GM21528 (cell line): Measurements from ENCODE around the gene ABCF2.

Experiments
- ATAC-seq: cut with Tn5 transposase; IDR thresholded peaks from one replicate; pipeline ENCODE4 v1.9.1; 2021; ENCODE audit warnings: mild to moderate bottlenecking, moderate library complexity; ENCODE audit not compliant: unreplicated experiment, low FRiP score

Gene ABCF2

GRCh38 chr7:151242159-151243044 is 15.4 kb upstream of the ABCF2 start:
- ATAC-seq, result no peak

GRCh38 chr7:151241755-151242096 is 14.7 kb upstream of the ABCF2 start:
- no peak for ATAC-seq

GRCh38 chr7:151240942-151241754 is 14.1 kb upstream of the ABCF2 start:
- no peak for ATAC-seq

- no peak for ATAC-seq
These were observed 13.5 kb upstream of the ABCF2 start for GRCh38 chr7:151240536-151240935.

- no peak for ATAC-seq
These were observed 12.9 kb upstream of the ABCF2 start for GRCh38 chr7:151239837-151240459.

DNA sequence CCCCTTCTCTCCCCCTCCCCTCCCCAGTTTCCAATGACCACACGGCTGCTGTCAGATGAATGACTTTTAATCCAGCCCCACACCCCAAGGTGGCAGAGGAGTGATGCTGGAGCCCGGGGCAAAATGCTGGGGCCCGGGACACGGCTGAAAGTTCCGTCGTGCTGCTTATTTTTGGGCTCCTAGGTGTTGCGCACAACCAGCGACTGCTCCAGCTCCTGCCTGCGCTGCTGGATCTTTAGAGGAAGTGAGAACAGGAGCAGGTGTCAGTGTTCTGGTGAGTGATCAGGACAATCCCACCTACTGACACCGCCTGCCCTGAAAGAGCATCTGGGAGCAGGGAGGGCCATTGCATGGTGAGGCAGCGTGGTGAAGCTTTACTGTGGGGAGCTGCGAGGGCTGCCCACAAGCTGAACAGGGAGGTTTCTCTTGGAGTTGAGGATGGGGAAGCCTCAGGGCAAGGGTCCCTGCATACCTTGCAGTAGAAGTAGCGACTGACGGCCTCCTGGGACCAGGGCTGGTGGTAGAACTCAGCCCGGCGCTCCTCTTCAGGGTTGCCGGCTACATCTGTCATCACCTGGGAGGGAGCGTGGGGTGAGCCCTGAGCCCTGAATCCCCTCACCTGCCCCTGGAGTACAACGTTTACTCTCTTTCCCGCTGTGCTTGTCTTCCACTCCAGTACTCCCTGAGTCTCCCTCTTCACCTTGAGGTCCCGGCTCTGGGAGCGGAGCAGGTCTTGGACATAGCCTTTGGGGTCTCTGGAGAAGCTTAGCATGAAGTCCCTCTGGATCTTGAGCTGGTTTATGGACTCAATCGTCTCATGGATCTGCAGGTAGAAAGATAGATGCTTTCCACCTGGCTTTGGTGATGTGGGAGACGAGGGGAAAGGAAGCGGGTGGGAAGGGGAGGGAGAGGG is 12.2 kb upstream of the ABCF2 start:
- no peak for ATAC-seq

DNA sequence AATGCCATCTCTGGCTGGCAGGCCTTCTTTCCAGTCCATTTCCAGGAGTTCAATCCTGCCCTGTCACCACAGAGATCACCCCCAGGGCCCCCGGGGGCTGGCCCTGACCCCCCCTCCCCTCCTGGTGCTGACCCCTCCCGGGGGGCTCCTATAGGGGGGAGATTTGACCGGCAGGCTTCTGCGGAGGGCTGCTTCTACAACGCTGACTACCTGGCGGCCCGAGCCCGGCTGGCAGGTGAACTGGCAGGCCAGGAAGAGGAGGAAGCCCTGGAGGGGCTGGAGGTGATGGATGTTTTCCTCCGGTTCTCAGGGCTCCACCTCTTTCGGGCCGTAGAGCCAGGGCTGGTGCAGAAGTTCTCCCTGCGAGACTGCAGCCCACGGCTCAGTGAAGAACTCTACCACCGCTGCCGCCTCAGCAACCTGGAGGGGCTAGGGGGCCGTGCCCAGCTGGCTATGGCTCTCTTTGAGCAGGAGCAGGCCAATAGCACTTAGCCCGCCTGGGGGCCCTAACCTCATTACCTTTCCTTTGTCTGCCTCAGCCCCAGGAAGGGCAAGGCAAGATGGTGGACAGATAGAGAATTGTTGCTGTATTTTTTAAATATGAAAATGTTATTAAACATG is 11.3 kb upstream of the ABCF2 start:
- no peak for ATAC-seq

DNA sequence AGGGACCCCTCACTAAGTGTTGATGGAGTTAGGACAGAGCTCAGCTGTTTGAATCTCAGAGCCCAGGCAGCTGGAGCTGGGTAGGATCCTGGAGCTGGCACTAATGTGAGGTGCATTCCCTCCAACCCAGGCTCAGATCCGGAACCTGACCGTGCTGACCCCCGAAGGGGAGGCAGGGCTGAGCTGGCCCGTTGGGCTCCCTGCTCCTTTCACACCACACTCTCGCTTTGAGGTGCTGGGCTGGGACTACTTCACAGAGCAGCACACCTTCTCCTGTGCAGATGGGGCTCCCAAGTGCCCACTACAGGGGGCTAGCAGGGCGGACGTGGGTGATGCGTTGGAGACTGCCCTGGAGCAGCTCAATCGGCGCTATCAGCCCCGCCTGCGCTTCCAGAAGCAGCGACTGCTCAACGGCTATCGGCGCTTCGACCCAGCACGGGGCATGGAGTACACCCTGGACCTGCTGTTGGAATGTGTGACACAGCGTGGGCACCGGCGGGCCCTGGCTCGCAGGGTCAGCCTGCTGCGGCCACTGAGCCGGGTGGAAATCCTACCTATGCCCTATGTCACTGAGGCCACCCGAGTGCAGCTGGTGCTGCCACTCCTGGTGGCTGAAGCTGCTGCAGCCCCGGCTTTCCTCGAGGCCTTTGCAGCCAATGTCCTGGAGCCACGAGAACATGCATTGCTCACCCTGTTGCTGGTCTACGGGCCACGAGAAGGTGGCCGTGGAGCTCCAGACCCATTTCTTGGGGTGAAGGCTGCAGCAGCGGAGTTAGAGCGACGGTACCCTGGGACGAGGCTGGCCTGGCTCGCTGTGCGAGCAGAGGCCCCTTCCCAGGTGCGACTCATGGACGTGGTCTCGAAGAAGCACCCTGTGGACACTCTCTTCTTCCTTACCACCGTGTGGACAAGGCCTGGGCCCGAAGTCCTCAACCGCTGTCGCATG is 10.5 kb upstream of the ABCF2 start:
- ATAC-seq, result no peak

- ATAC-seq, result no peak
These were observed 9.4 kb upstream of the ABCF2 start for GRCh38 chr7:151236406-151236805.

- ATAC-seq, result no peak
These were observed 8.2 kb upstream of the ABCF2 start for GRCh38 chr7:151235091-151235787.

GRCh38 chr7:151233804-151234203 is 6.8 kb upstream of the ABCF2 start:
- no peak for ATAC-seq

- no peak for ATAC-seq
These were observed 6.1 kb upstream of the ABCF2 start for GRCh38 chr7:151232917-151233701.

DNA sequence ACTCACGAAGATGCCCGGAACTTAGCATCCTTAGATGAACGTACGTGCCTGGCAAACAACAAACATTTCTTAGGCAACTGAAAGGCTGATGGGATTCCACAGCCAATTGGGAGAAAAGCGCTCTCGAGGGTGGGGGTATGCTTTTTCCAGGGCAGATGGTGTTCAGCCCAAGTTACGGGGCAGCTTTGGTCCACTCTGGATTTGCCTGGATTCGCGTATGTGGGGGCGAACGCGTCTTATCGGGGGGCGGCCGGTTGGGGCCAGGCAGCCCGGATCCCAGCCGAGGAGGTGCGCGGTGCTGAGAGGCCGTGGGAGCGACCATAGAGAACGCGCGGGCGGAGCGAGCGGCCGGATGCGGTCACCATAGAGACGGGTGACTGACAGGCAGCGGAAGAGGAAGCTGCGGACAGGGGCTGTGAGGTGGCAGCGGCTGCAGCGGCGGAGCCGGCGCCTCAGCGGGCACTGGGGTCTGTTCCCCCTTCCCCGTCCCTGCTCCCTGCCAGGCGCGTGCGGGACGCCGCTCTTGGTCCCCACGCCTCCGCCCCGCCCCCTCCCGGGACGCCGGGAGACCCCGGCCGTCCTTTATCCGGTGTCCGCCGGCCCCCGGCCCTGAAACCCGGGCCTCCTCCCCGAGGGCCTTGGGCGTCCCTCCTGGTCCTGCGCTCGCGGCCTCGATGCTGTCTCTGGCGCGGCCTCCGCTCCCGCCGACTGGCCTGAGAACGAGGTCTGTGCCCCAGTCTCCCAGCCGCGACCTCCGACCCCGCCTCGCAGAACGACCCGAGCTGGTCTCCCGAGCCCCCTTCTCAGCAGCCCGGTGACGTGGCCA is 5.3 kb upstream of the ABCF2 start, which contains the start of gene CHPF2:
Gene CHPF2 (plus strand): TSS at position 393 of the 826 bp plus-strand sequence. CDS start 1,529 bp downstream, outside the sequence.
- ATAC-seq, result peak; percentile 92

- ATAC-seq, result no peak
These were observed 4.1 kb upstream of the ABCF2 start for GRCh38 chr7:151231080-151231479.

DNA sequence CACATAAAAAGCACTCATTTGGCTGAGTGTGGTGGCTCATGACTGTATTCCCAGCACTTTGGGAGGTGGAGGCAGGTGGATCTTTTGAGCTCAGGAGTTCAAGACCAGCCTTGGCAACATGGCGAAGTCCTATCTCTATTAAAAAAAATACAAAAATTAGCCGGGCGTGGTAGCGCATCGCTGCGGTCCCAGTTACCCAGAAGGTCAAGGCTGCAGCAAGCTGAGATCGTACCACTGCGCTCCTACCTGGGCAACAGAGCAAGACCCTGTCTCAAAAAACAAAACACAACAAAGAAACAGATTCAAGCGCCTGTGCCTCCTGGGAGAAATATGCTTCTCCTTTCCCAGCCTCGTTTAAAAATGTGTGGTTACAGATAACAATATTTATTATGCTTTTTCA is 2.2 kb upstream of the ABCF2 start:
- ATAC-seq, result no peak
